K562 (cell line): ENCODE results near the gene SLC6A6. TPM values are rescaled to one million over a fixed set of nuclear protein-coding genes. Genes with fewer than 3 reads are reported as not detected.
A peak's percentile ranks its signal among the peaks of the same experiment; 100 is the strongest.

ENCODE experiments used
- ARID1B ChIP-seq: fragments of 450-650 bp; IDR thresholded peaks from 2 replicates; pipeline ENCODE4 v1.6.1; 2016; ENCODE audit warnings: antibody characterized with exemption, mild to moderate bottlenecking, inconsistent platforms
- CBFA2T3 ChIP-seq: fragments of 450-650 bp; IDR thresholded peaks from 2 replicates; pipeline ENCODE4 v1.6.1; 2017
- DEAF1 ChIP-seq: fragments of 450-650 bp; formaldehyde crosslinking; IDR thresholded peaks from 2 replicates; pipeline ENCODE4 v1.4.0; 2020; ENCODE audit warnings: mild to moderate bottlenecking, moderate library complexity
- EP300 ChIP-seq: IDR thresholded peaks from 2 replicates; pipeline ENCODE4 v1.6.1; 2012; ENCODE audit warnings: low read length, improper control_type of control experiment
- EP400 ChIP-seq: fragments of 450-650 bp; IDR thresholded peaks from 2 replicates; pipeline ENCODE4 v1.6.1; 2017; ENCODE audit warnings: antibody characterized with exemption, mild to moderate bottlenecking, moderate library complexity
- GTF2B ChIP-seq: IDR thresholded peaks from 2 replicates; pipeline ENCODE4 v1.6.1; 2011; ENCODE audit not compliant: insufficient read length; ENCODE audit errors: extremely low read depth
- GTF2F1 ChIP-seq: IDR thresholded peaks from 2 replicates; pipeline ENCODE4 v1.6.1; 2011; ENCODE audit warnings: low read depth, low read length, improper control_type of control experiment
- HMGXB4 ChIP-seq: sonication (generic); formaldehyde crosslinking; IDR thresholded peaks from 2 replicates; pipeline ENCODE4 v1.8.1; 2023; ENCODE audit warnings: mild to moderate bottlenecking, missing genetic modification reagents
- KDM4B ChIP-seq, 2 experiments: fragments of 450-650 bp in 1 of 2; sonication (generic) in 1 of 2; IDR thresholded peaks; 2 replicates each; pipeline ENCODE4 v1.6.1; 2016 to 2017; ENCODE audit warnings: borderline replicate concordance in 2 of 2, antibody characterized with exemption in 1 of 2, low read depth in 1 of 2, mild to moderate bottlenecking in 1 of 2
- KLF16 ChIP-seq: IDR thresholded peaks from 2 replicates; pipeline ENCODE4 v1.6.1; 2016; ENCODE audit warnings: antibody characterized with exemption
- NELFE ChIP-seq: IDR thresholded peaks from 2 replicates; pipeline ENCODE4 v1.6.1; 2011; ENCODE audit warnings: mild to moderate bottlenecking; ENCODE audit not compliant: insufficient read depth, insufficient read length
- RAD21 ChIP-seq, 2 experiments: fragments of 250-450 bp in 1 of 2; fragments of 450-650 bp in 1 of 2; sonication (Bioruptor Pico) in 1 of 2; formaldehyde crosslinking in 1 of 2; IDR thresholded peaks in 1 of 2; conservative IDR thresholded peaks in 1 of 2; 2 replicates each; pipeline versions ENCODE4 v1.4.0 to v1.8.0; 2020 to 2022; ENCODE audit warnings: mild to moderate bottlenecking in 2 of 2, moderate library complexity in 1 of 2
- RBM22 ChIP-seq: fragments of 200-400 bp; formaldehyde crosslinking; IDR thresholded peaks from 2 replicates; pipeline ENCODE4 v1.6.1; 2018; ENCODE audit warnings: low read length, low read depth; ENCODE audit not compliant: poor library complexity, severe bottlenecking
- TRIM28 ChIP-seq: fragments of 450-650 bp; IDR thresholded peaks from 2 replicates; pipeline ENCODE4 v1.6.1; 2017
- ZBTB1 ChIP-seq: sonication (generic); formaldehyde crosslinking; IDR thresholded peaks from 2 replicates; pipeline ENCODE4 v1.8.1; 2023; ENCODE audit warnings: missing genetic modification reagents, low read depth, mild to moderate bottlenecking, borderline replicate concordance
- ZBTB33 ChIP-seq: sonication (generic); formaldehyde crosslinking; IDR thresholded peaks from 2 replicates; pipeline ENCODE4 v1.8.1; 2023; ENCODE audit warnings: mild to moderate bottlenecking, missing genetic modification reagents
- ZNF717 ChIP-seq: fragments of 250-450 bp; sonication (Bioruptor Pico); IDR thresholded peaks from 2 replicates; pipeline ENCODE4 v1.5.0; 2021
- polyA plus RNA-seq, 8 experiments: library from polyadenylated mRNA; depleted of rRNA in 4 of 8; stranded (reverse) in 5 of 8; unstranded in 3 of 8; fragments of >200 nt; fragmentation: Nextera tagmentation in 2 of 8; fragmentation: Illumina TruSeq in 1 of 8; extraction: Ambion mirVana in 2 of 8; extraction: Trizol in 1 of 8; gene quantifications; 2 replicates each; pipeline versions ENCODE4 v1.2.1 to v1.2.3, GENCODE V29; 2011 to 2014; ENCODE audit warnings: inconsistent platforms in 1 of 8, missing spikeins in 1 of 8
- total RNA-seq, 7 experiments: library from RNA; depleted of rRNA in 6 of 7; stranded (reverse); fragments of >200 nt in 6 of 7; fragmentation: Illumina TruSeq in 2 of 7; extraction: Trizol in 2 of 7; gene quantifications; 2 replicates each; pipeline versions ENCODE4 v1.2.1 to v1.2.3, GENCODE V29; 2011 to 2021; ENCODE audit warnings: low replicate concordance in 1 of 7

The SLC6A6 gene
- total and polyA plus RNA-seq, 9 of the 15 experiments (the other 6 are each of a cell fraction or from before 2014, with no cell fraction given) = 12.3 to 203 (median 93.2) TPM

- TF ChIP-seq RAD21 (CRISPR knock-in tag; conservative IDR thresholded peaks at IDR 0.05 in 1 of 2, IDR thresholded peaks at IDR 0.05 in 1 of 2) = 0 out of 4 replicates have a peak, but pooled peaks of 1 of the 2 experiments have one; percentile 8
- no peak for TF ChIP-seq GTF2B
- no peak for TF ChIP-seq KLF16
- peak; percentile 45; the same call in 1 of the 2 replicates for TF ChIP-seq ZBTB1 (CRISPR knock-in tag)
- TF ChIP-seq ARID1B = peak; percentile 77
- no peak for TF ChIP-seq TRIM28
- no peak for TF ChIP-seq ZBTB33 (CRISPR knock-in tag)
- TF ChIP-seq GTF2F1 = no peak
- no peak for TF ChIP-seq NELFE
- TF ChIP-seq DEAF1 (CRISPR knock-in tag) = no peak
- TF ChIP-seq EP400 = peak; percentile 60
- peak; percentile 51 for TF ChIP-seq CBFA2T3
- no peak for TF ChIP-seq HMGXB4
- TF ChIP-seq KDM4B (IDR thresholded peaks at IDR 0.05; ENCODE audit: borderline replicate concordance in 2 of 2, low read depth in 1 of 2) = no peak; a peak in 1 of 4 replicates
- peak; percentile 53 for TF ChIP-seq EP300
- TF ChIP-seq ZNF717 (CRISPR knock-in tag) = no peak
- no peak for TF ChIP-seq RBM22
These were observed 30.6 kb upstream of the SLC6A6 start (continued) for GRCh38 chr3:14371573-14372474.
